Inflammatory macrophage treated with lipopolysaccharide for 1 hour (primary cell): Measurements from ENCODE around the gene NMT1.

ENCODE experiments used
- DNase-seq, 2 donors: peaks; one replicate each; pipeline ENCODE4 v3.0.0-alpha.2; 2020 to 2022

The NMT1 gene

GRCh38 chr17:45106096-45106495, 45.0 kb downstream of the NMT1 start:
- no peak for DNase-seq

DNA sequence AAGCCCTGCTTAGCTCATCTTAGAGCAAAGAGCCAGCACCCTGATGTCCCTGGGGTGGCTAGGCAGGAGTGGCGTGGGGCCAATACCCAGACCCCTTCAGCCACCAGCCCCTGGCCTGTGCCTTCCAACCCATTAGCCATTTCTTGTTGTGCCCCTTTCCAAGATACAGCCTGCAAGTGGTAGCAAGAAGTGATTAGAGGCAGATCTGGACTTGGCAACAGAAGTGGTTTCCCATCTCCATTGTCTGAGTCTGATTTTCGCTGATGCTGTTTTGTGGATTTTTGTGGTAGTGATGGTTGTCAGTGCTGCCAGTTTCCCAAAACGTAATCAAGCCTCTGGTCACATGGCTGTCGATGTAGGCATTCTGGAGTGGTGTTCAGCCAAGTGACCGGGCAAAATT, 45.5 kb downstream of the NMT1 start:
- no peak for DNase-seq

- no peak for DNase-seq
Observed at GRCh38 chr17:45107293-45108010, 46.3 kb downstream of the NMT1 start.

GRCh38 chr17:45108051-45108450, 46.9 kb downstream of the NMT1 start:
- no peak for DNase-seq

- DNase-seq = no peak
Observed at GRCh38 chr17:45108595-45109521, 47.7 kb downstream of the NMT1 start.

DNA sequence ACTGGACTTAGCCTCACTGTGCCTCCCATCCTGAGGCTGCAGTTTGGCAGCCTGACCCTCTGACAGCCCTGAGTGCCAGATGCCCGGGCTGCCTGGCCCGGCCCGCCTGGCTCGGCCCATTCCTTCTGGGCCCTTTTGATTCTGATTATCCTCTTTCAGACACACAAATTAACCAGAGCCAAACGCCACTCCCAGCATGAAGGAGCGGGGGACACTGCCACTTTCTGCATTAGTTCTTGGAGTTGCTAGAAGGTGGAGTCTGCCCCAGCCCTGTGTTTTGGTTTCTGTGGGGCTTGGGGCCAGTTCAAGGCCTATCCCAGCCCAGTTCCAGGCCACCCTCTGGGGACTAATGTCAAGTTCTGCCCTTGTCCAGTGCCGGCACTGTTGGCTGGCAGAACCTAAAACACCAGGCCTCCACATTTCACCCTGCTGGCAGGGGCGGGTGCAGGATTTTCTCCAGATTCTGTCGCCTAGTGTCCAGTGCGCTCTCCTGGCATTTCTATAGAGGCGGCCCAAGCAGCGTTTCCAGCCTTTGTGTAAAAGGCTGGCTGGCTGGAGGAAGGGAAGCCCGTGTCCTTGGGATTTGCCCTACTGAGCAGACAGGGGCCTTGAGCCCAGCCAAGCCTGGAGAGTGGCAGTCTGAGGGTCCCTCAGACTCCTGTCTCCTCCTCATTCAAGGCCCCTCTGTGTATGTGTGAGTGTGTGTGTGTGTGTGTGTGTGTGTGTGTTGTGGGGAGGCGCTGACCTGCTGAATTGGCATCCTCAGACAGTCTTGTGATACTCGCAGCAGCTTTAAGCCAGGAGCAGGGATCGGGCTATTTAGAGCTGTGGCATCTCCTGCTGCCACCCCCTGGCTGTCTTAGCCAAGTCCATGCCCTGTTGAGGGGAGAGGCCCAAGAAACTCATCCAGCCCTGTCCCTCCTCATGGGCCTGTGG, 49.8 kb downstream of the NMT1 start:
- DNase-seq = no peak

- no peak for DNase-seq
Observed at GRCh38 chr17:45111850-45112249, 50.7 kb downstream of the NMT1 start.

DNA sequence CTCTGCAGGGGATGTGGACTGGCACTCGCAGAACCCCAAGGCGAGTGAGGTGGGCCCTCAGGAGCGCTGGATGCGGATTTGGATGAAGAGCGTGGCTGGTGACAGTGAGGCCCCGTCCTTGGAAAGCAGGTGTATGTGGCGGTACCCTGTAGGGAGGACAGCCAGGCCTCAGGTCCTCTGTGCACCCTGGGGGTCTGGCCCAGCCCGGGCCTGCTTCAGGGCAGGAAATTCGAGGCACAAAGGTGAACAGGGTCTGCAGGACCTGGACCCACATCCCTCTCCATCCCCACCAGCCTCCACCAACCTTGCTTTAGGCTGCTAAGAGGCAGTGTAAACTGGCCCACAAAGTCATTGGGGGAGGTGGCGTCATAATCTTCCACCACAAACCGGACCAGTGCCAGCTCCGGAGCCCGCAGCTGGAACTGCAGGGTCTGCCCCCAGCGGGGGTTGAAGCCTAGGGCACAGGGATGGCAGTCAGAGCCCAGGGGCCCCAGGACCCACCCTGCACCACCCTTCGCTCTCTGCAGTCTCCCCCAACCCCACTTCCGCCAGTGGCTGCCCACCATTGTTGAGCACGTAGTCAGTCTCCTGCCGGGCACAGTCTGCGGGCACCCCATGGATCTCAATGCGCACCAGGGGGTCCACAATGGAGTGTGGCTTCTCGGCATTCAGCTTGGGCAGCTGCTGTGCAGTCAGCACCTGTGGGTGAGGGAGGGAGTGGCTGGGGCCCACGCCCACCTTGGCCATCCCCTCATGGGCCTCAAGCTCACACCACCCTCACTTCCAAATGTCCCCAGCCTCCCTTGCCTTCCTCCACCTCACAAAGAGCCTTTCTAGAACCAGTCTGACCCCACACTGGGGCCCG, 51.7 kb downstream of the NMT1 start:
- no peak for DNase-seq

GRCh38 chr17:45113424-45113754, 52.3 kb downstream of the NMT1 start:
- no peak for DNase-seq

DNA sequence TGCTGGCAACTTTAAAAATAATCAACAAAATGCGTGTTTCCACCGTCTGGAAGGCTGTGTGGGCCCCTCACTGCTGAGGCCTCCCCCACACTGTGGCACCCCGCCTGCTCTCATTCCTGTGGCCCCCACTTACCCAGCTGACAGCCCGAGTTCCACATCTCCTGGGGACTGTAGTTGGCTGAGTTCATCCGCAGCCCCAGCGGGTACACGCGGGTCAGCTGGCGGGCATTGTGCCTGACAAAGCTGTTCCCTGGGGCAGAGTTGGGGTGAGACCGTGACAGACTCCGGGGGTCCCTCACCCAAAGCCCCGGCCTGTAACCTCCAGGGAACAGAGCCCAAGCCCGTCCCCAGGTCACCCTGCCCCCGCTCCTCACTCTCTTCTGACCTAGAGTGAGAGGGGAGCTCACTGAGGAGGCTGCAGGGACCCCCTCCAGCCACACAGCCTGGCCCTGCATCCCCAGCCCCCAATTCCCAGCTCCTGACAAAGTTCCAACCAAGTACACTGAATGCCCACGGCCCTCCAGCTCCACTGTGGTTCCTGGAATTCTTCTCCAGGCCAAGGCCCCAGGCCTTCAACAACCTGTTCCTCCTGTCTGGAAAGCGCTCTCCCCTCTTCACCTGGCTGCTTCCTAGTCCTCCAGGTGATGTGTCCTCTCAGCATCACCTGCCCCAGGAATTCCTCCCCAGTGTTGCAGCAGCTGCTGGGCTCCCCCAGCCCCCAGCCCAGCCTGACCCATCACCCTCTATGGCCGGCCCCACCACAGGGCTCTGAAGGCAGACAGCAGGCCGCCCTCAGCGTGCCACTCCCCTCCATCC, 53.2 kb downstream of the NMT1 start:
- DNase-seq = no peak

DNA sequence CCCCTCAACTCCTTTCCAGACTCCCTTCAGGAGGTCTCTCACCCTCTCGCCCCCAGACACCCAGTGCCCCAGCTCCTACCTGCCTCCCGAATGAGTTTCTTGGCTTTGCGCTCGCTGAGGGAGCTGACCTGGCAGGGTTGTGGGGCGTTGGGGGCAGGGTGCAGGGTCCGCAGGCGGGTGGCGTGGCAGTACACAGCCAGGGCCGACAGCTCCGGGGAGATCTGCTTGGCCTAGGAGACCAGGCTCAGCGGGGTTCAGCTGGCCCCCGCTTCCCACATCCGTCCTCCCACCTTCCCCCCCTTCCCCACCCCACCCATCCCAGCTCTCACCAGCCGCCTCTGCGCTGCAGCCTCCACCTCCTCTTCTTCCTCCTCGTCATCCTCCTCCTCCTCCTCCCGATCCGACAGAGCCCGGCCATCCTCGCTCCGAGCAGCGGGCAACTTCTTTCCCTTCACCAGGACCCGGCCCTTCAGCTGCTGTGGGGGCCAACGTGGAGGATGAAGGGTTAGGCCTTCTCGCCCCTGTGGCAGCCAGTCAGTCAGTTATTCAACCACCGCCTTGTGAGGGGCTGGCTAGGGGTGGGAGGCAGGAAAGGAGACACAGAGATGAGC, 54.0 kb downstream of the NMT1 start:
- DNase-seq = no peak

GRCh38 chr17:45115871-45116270, 54.8 kb downstream of the NMT1 start:
- DNase-seq = no peak

GRCh38 chr17:45116434-45117016, 55.4 kb downstream of the NMT1 start:
- no peak for DNase-seq

GRCh38 chr17:45117334-45117733, 56.2 kb downstream of the NMT1 start:
- DNase-seq = no peak

- no peak for DNase-seq
Observed at GRCh38 chr17:45117848-45118646, 56.9 kb downstream of the NMT1 start.

DNA sequence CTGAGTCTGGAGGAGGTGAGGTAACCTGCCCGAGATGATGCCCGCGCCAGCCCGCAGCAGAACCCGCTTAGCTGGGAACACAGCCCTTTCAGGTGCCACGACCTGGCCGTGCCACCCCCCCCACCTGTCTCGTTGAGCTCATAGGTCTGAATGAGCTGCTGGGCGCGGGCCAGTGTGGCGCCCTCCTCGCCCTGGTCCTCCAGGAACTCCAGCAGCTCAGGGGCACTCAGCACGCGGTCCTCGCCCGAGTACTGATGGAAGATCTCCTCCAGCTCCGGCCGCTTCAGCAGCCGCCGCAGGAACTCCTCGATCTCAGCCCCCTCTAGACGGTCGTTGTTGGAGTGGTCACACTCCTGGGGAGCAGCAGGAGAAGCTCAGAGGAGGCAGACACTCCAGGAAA, 57.6 kb downstream of the NMT1 start:
- no peak for DNase-seq

GRCh38 chr17:45119964-45120363, 58.8 kb downstream of the NMT1 start:
- no peak for DNase-seq

- no peak for DNase-seq
Observed at GRCh38 chr17:45120558-45120957, 59.4 kb downstream of the NMT1 start.

GRCh38 chr17:45121055-45121454, 59.9 kb downstream of the NMT1 start:
- DNase-seq = no peak
